ENCODE measurements around the gene TAF3.

TAF3 gene

DNA sequence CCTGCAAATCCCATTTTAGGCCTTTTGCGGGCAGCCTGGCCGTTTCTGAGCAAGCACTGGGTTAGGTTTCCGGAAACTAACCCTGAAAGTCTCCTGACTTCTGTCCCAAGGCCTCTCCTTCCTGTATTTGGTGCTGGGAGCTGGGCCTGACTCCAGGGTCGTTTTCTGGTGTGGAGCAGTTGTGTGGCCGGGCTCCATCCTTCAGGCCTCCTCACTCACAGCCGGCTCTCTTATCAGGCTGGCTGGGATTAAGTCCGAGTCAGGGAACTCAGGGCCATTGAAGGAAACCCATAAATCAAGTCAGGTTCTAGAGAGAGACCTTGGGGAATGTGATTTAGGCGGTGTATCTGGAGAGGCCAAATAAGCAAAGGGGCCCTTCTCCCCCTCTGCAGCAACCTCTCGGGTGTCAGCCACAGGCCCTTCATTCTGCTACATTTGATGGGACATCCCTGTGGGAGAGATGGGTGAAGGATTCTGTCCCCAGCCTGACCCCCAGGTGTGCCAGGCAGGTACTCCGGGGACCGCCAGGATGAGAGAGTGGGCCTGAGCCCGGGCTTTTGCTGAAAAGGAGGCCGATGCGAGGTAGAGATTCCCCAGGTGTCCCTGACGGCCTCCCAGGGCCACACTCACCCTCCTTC is 239.4 kb downstream of the TAF3 start:
- no peak for DNase-seq (ENCODE audit: low read depth)

DNA sequence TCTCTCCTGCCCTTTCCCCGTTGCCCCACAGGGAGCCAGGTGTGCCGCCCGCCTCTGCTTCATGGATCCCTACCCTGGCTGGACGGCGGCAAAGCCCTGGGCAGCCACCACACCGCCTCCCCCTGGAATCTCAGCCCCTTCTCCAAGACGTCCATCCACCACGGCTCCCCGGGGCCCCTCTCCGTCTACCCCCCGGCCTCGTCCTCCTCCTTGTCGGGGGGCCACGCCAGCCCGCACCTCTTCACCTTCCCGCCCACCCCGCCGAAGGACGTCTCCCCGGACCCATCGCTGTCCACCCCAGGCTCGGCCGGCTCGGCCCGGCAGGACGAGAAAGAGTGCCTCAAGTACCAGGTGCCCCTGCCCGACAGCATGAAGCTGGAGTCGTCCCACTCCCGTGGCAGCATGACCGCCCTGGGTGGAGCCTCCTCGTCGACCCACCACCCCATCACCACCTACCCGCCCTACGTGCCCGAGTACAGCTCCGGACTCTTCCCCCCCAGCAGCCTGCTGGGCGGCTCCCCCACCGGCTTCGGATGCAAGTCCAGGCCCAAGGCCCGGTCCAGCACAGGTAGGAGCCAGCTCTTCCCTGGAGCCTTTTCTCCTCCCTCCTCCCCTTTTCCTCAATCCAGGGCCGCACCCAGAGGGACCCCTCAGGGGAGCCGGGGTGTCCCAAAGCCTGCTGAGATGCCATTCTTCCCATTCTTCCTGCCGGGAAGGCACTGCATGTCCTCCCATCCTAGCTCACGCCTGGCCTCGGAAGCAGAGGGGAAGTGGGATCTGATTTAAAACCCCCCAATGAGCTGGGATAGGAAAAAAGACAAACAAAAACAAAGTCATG is 240.2 kb downstream of the TAF3 start:
- no peak for DNase-seq (ENCODE audit: low read depth)

DNA sequence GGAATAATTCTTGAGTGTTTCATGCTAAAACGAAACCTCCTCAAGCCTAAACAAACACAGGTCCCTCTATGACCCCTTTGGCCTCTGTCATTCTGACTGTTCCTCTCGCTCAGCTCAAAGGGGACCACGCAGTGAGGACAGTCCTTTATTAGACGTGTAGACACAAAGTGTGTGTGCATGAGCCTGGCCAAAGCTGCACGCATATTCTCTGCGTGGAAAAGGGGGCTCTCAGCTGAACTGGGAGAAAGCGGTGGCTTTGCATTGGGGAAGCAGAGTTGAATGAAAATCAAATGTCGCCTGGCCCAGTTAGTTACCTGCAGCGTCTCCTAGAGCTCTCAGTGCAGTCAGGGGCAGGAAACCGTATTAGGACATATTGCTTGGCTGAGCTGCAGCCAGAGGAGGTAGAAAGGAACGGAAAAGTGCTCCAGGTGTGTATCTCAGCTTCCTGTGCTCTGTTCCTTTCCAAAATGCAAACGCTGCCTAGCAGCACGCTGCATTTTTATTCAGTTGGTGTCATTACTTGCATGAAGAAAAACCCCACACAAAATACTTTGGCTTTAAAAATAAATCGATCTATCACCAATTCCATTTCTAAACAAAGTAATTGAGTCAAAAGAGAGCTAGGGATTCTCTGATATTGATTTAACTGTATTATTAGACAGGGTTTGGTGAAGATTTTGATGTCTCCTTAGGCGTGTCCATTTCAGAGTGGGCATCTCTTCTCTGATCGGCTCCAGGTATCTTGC is 241.1 kb downstream of the TAF3 start:
- no peak for DNase-seq (ENCODE audit: low read depth)

DNA sequence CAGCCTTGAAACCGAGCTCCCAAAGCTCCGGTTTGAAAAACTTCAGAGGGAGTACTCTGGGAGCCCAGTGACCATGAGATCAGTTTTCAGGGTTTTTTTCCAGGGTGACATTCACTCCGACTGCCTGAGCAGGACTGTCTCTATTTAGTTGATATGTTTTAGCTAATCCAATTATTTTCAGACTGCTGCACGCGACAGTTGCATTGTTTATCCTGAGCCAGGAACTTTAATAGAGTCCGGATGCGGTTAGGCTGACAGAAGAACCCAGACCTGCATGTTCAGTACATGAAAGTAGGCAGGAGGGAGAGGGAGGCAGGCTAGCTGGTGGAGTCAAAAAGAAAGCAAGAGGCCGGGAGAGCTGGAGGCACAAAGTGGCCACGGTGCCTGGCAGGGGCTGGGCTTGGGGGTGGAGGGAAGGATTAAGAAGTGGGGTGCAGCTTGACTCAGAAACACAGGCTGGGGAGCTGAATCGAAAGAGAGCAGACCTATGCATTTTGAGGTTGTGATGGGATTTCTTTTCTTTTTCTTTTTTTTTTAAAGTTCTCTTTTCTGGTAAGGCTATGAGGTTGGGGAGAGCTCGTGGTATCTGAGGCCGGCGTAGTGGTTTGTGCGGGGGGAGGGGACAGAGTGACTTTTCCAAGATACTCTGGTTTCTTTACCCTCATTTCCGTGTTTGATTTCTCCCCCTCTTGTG is 241.9 kb downstream of the TAF3 start:
- no peak for DNase-seq (ENCODE audit: low read depth)

DNA sequence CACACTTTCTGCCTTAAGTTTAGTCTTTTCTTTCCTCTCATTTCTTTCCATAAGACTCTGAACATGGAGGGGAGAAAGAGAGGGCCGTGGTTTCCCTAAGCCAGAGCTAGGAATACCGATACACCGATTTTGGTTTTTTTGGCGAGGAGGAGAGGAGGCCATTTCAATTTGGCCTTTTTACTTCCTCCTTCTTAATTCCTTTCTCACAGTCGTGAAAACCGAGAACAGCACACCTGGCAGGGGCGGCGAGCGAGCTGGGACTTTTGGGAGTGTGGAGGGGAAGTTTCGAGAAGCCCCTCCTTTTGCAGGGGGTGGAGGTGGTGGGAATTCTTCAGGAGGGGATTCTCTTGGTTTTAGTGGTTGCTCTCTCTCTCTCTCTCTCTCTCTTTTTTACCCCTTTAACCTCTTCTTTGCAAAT is 242.4 kb downstream of the TAF3 start:
- no peak for DNase-seq (ENCODE audit: low read depth)

DNA sequence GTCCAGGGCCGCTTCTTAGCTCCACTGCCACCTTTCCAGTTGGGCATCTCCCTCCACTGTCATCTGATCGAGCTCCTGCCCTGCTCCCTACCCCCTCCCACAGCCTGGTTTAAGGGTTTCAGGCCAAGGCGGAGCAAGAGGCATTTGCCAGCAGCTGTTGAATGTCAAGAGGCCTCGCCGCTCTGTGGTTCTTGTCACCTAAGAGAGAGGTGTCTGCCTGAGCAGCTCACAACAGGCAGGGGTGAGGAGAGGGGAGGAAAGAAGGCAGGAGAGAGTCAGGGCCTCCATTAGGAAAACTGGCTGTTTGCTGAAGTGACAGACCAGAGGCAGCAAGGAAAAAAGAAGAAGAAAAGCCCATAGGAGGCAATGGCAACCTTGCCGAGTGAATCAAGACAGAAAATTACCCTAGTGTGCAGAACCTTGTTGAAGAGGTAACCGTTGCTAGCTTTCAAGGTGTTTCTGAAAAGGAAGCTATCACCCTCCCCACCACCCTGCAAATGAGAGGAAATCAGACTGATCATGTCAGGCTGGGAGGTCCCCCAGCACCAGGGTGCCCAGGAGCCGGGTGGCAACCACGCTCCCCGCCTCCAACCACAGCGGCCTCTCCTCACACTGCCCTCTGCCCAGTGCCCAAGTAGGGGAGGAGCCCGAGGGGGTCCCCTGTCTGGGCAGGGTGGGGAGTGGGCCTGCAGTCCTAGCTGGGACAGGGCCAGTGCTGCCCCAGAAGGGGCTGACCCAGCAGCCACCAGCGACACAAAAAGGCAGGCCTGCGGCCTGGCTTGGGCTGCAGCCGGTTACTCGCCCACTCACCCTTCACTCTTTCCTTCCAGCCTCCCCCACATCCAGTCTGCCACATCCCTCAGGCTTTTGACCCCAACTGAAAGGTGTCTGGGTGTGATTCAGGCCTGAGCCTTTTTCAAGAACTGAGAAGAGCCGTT is 243.2 kb downstream of the TAF3 start:
- DNase-seq (ENCODE audit: low read depth): no peak

DNA sequence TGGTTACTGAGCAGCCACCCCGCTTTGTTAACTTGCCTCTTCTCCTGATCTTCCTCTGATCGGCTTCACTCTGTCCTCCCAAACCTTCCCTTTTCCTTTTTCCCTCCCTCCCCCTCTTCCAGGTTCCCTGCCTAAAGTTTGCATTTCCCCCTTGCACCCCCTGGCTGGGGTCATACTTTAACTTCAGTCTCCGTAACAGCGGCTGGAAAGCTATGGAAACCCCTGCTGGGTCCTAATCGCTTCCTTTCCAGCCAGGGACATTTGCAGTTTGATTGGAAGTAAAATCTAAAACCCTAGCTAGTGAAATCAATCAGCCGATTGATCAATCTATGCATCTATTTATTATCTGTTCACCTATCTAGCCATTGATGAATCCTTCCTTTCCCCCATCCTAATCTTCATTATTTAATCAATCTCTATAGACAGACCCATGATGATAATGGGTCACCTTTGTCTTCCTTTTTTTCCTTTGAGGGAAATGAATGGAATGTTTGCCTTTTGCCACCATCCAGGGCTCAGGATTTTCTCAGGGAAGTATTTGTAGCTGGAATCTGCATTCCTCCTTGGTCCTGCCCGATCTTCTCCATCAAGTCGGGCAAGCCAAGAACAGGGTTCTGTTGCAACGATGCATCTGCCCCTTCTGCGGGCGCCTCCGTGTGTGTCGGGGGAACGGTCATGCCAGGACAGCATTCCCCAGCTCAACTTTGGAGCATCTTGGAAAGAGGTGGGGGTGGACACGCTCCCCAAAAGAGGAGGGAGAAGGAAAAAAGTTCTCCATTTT is 245.0 kb downstream of the TAF3 start:
- no peak for DNase-seq (ENCODE audit: low read depth)

DNA sequence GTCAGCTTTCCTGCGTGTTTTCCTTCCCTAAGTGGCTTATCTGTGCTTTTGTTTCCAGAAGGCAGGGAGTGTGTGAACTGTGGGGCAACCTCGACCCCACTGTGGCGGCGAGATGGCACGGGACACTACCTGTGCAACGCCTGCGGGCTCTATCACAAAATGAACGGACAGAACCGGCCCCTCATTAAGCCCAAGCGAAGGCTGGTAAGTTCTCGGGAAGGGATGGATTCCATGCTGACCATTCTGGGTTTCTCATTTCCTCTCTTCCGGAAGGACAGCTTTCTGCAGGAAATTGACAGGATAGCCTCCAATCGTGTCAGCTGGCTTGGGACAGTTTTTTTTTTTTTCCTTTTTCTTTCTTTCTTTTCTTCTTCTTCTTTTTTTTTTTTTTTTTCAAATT is 245.6 kb downstream of the TAF3 start:
- no peak for DNase-seq (ENCODE audit: low read depth)

DNA sequence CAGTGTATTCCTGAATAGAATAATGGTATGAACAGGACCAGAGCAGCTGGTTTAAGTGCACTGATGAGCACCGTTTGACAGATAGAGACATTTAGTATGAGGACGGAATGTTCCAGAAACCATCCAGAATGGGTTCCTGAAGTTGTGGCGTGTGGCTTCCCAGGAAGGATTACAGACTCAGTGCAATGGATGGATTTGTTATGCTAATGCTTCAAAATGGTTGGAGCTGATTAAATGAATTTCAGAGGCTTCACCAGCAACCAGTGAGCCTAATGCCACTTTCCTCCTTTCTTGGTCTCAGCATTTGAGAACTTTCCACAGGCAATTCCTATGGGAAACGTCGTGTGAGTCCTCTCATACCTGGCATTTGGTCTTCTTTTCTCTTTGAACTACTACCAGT is 246.1 kb downstream of the TAF3 start:
- DNase-seq (ENCODE audit: low read depth): no peak

DNA sequence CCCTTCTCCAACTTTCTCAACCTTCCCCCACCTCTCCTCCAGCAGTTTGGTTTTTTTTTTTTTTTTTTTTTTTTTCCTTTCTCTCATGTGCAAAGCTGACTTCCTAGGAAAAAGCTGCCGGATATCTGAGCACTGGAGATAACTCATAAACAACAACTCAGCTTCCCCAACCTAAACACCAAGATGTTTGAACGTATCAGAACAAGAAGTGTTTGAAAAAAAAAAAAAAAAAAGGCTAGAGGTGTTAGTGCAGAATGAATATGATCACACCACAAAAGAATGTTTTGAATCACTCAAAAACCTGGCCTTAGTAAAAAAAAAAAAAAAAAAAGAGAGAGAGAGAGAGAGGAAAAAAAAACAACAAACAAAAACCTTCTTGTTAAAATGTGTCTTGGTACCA is 247.3 kb downstream of the TAF3 start:
- DNase-seq (ENCODE audit: low read depth): no peak

DNA sequence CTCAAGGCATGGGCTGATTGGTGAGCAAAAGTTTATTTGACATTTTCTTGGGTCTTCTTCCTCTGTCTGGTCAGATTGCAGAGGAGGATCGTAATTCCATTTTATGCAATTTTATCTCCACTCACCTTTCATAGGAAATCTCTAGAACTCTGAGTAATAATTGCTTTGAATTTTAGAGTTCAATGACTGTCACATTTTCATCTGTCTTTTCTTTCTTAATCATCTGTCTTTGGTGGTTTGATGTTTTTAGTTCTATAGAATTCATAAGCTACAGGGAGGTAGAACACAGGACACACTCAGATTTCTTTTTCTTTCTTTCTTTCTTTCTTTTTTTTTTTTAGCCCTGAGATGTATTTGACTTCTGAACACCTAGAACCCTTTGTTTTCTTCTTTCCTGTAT is 247.8 kb downstream of the TAF3 start:
- DNase-seq (ENCODE audit: low read depth): no peak

All from HS-5 (cell line).